ENCODE measurements around the gene B4GALT7.

GRCh38 chr5:177605667-177606066 lies 5.7 kb downstream of the B4GALT7 start:
- TF ChIP-seq CTCF (IDR thresholded peaks at IDR 0.05; ENCODE audit: low read depth, low read length): no peak
- TF ChIP-seq POLR2A (IDR thresholded peaks at IDR 0.05; ENCODE audit: extremely low read depth, insufficient read length): no peak
- TF ChIP-seq MAX (IDR thresholded peaks at IDR 0.05; ENCODE audit: low read depth, low read length): no peak
- TF ChIP-seq MYC (IDR thresholded peaks at IDR 0.05; ENCODE audit: low read depth, low read length): no peak

Measured in NB4 (cell line).